ENCODE results near the gene SMURF1. TPM values are rescaled to one million over a fixed set of nuclear protein-coding genes. Genes with fewer than 3 reads are reported as not detected.

Gene SMURF1
- total RNA-seq, 1 donor from 2014 or later = 35.0 TPM

GRCh38 chr7:99076615-99077014, 67.3 kb downstream of the SMURF1 start:
- ATAC-seq (no peak), DNase-seq (no peak)

GRCh38 chr7:99073839-99074446, 70.0 kb downstream of the SMURF1 start:
- H3K9me3 ChIP-seq = no peaks in the 10 kb centered on the region
- TF ChIP-seq CTCF (IDR thresholded peaks at IDR 0.05) = no peak
- peaks cover 6% of the 10 kb centered on the region for H3K4me1 ChIP-seq
- H3K4me3 ChIP-seq = no peak overlapping the region
- H3K27ac ChIP-seq = no peak overlapping the region
- no peaks in the 10 kb centered on the region for H3K36me3 ChIP-seq
- ATAC-seq (no peak), DNase-seq (no peak)
- H3K27me3 ChIP-seq = no peaks in the 10 kb centered on the region
- intact Hi-C loops (cut with DNase I) = no loop called here

More at GRCh38 chr7:99076615-99077014, 67.3 kb downstream of the SMURF1 start:
- H3K27ac ChIP-seq = no peak overlapping the region
- intact Hi-C loops (cut with DNase I) = no loop called here
- no peak for TF ChIP-seq CTCF (IDR thresholded peaks at IDR 0.05)
- peaks cover 16% of the 10 kb centered on the region for H3K4me1 ChIP-seq
- no peak overlapping the region for H3K4me3 ChIP-seq
- no peaks in the 10 kb centered on the region for H3K36me3 ChIP-seq
- H3K27me3 ChIP-seq = no peaks in the 10 kb centered on the region
- H3K9me3 ChIP-seq = no peaks in the 10 kb centered on the region

GRCh38 chr7:99072126-99072525, 71.8 kb downstream of the SMURF1 start:
- no peak for TF ChIP-seq CTCF (IDR thresholded peaks at IDR 0.05)
- Histone ChIP-seq H3K36me3 (no peaks in the 10 kb centered on the region), H3K9me3 (no peaks in the 10 kb centered on the region), H3K4me3 (no peak overlapping the region), H3K27me3 (no peaks in the 10 kb centered on the region), H3K4me1 (peaks cover 12% of the 10 kb centered on the region), H3K27ac (no peak overlapping the region)
- ATAC-seq = no peak
- intact Hi-C loops (cut with DNase I) = no loop called here
- no peak for DNase-seq

GRCh38 chr7:99070361-99070760, 73.5 kb downstream of the SMURF1 start:
- intact Hi-C loops (cut with DNase I) = no loop called here
- no peaks in the 10 kb centered on the region for H3K27me3 ChIP-seq
- H3K9me3 ChIP-seq = no peaks in the 10 kb centered on the region
- TF ChIP-seq CTCF (IDR thresholded peaks at IDR 0.05) = no peak
- no peak overlapping the region for H3K4me3 ChIP-seq
- ATAC-seq = no peak
- no peak for DNase-seq
- peaks cover 14% of the 10 kb centered on the region for H3K4me1 ChIP-seq
- H3K36me3 ChIP-seq = no peaks in the 10 kb centered on the region
- H3K27ac ChIP-seq = no peak overlapping the region

- Histone ChIP-seq H3K36me3 (peaks cover 27% of the 10 kb centered on the region), H3K4me1 (no peaks in the 10 kb centered on the region), H3K27me3 (no peaks in the 10 kb centered on the region), H3K9me3 (no peaks in the 10 kb centered on the region), H3K27ac (no peak overlapping the region), H3K4me3 (no peak overlapping the region)
- DNase-seq = no peak
- intact Hi-C loops (cut with DNase I) = no loop called here
- no peak for TF ChIP-seq CTCF (IDR thresholded peaks at IDR 0.05)
- ATAC-seq = no peak
These were observed 82.7 kb downstream of the SMURF1 start for GRCh38 chr7:99061001-99061776.
